Measurements from ENCODE around the gene NKX6-1. TPM values are rescaled to one million over a fixed set of nuclear protein-coding genes. Genes with fewer than 3 reads are reported as not detected.

The NKX6-1 gene
- total RNA-seq, 1 donor from 2014 or later = 19.2 TPM

GRCh38 chr4:84502955-84503373, 3.9 kb upstream of the NKX6-1 start:
- peak overlapping the region; percentile 28 for H3K4me3 Mint-ChIP-seq
- H3K4me1 Mint-ChIP-seq = peaks cover 48% of the 10 kb centered on the region
- H3K9me3 Mint-ChIP-seq = no peaks in the 10 kb centered on the region
- DNase-seq (ENCODE audit: low read depth, low spot score) = no peak
- no peak for TF ChIP-seq CTCF (conservative IDR thresholded peaks at IDR 0.05)
- peaks cover 80% of the 10 kb centered on the region for H3K27me3 Mint-ChIP-seq (ENCODE audit: low read depth)
- peaks cover 2% of the 10 kb centered on the region for H3K36me3 Mint-ChIP-seq (ENCODE audit: low read depth)
- H3K27ac Mint-ChIP-seq (ENCODE audit: unreplicated experiment) = no peak overlapping the region

- no peak for DNase-seq (ENCODE audit: low read depth, low spot score)
- Mint-ChIP-seq H3K27me3 (ENCODE audit: low read depth) (peaks cover 77% of the 10 kb centered on the region), H3K4me1 (peaks cover 48% of the 10 kb centered on the region), H3K27ac (ENCODE audit: unreplicated experiment) (no peak overlapping the region), H3K9me3 (no peaks in the 10 kb centered on the region), H3K36me3 (ENCODE audit: low read depth) (peaks cover 2% of the 10 kb centered on the region), H3K4me3 (peak overlapping the region; percentile 28)
- no peak for TF ChIP-seq CTCF (conservative IDR thresholded peaks at IDR 0.05)
These were observed 3.4 kb upstream of the NKX6-1 start for GRCh38 chr4:84502333-84502954.

GRCh38 chr4:84501721-84502267, 2.7 kb upstream of the NKX6-1 start:
- Mint-ChIP-seq H3K27ac (ENCODE audit: unreplicated experiment) (no peak overlapping the region), H3K4me3 (peak overlapping the region; percentile 43), H3K4me1 (peaks cover 53% of the 10 kb centered on the region), H3K9me3 (no peaks in the 10 kb centered on the region), H3K36me3 (ENCODE audit: low read depth) (peaks cover 2% of the 10 kb centered on the region), H3K27me3 (ENCODE audit: low read depth) (peaks cover 83% of the 10 kb centered on the region)
- no peak for TF ChIP-seq CTCF (conservative IDR thresholded peaks at IDR 0.05)
- DNase-seq (ENCODE audit: low read depth, low spot score) = no peak

GRCh38 chr4:84501202-84501503, 2.1 kb upstream of the NKX6-1 start:
- peaks cover 59% of the 10 kb centered on the region for H3K4me1 Mint-ChIP-seq
- DNase-seq (ENCODE audit: low read depth, low spot score) = no peak
- H3K27me3 Mint-ChIP-seq (ENCODE audit: low read depth) = peaks cover 87% of the 10 kb centered on the region
- H3K4me3 Mint-ChIP-seq = peak overlapping the region; percentile 95
- no peaks in the 10 kb centered on the region for H3K9me3 Mint-ChIP-seq
- peaks cover 2% of the 10 kb centered on the region for H3K36me3 Mint-ChIP-seq (ENCODE audit: low read depth)
- no peak overlapping the region for H3K27ac Mint-ChIP-seq (ENCODE audit: unreplicated experiment)
- TF ChIP-seq CTCF (conservative IDR thresholded peaks at IDR 0.05) = no peak

GRCh38 chr4:84500386-84501201, 1.5 kb upstream of the NKX6-1 start:
- H3K4me3 Mint-ChIP-seq = peak overlapping the region; percentile 95

More at GRCh38 chr4:84500386-84501201, 1.5 kb upstream of the NKX6-1 start:
- no peaks in the 10 kb centered on the region for H3K9me3 Mint-ChIP-seq
- TF ChIP-seq CTCF (conservative IDR thresholded peaks at IDR 0.05) = no peak
- H3K27me3 Mint-ChIP-seq (ENCODE audit: low read depth) = peaks cover 87% of the 10 kb centered on the region
- H3K36me3 Mint-ChIP-seq (ENCODE audit: low read depth) = peaks cover 2% of the 10 kb centered on the region
- DNase-seq (ENCODE audit: low read depth, low spot score) = no peak
- H3K4me1 Mint-ChIP-seq = peaks cover 65% of the 10 kb centered on the region
- H3K27ac Mint-ChIP-seq (ENCODE audit: unreplicated experiment) = no peak overlapping the region

Measured in neural crest cell (in vitro differentiated cells).